ENCODE measurements around the gene ZEB1.
A peak's percentile ranks its signal among the peaks of the same experiment; 100 is the strongest.

Gene ZEB1

DNA sequence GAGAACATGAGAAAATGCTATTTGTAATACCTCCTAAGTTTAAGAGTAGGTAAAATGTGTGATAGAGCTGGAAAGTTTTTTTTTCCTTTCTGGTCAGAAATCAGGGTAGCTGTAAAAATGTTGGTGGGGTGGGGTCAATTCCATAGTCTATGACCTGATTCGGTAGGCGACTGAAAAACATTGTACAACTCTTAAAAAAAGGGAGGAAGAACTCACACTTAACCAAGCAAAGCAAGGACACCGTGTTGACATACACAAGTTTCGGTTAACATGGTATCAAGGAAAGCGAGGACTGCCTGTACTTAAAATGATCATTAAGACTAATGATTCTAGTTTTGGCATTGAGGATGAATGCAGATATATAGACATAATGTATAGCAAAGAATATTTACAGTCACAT, 1.8 kb upstream of the ZEB1 start:
- no peak for DNase-seq (ENCODE audit: low spot score)
- Histone ChIP-seq H3K9me3 (ENCODE audit: severe bottlenecking) (no peaks in the 10 kb centered on the region), H3K36me3 (ENCODE audit: low read depth) (no peaks in the 10 kb centered on the region), H3K27ac (ENCODE audit: poor library complexity, severe bottlenecking) (no peak overlapping the region), H3K27me3 (ENCODE audit: insufficient read depth, poor library complexity, severe bottlenecking) (peaks cover 23% of the 10 kb centered on the region), H3K4me1 (ENCODE audit: insufficient read depth, poor library complexity, severe bottlenecking) (peaks cover 8% of the 10 kb centered on the region), H3K4me3 (ENCODE audit: severe bottlenecking) (no peak overlapping the region)
- ATAC-seq (ENCODE audit: low read depth): no peak
- TF ChIP-seq, protein P1, sequence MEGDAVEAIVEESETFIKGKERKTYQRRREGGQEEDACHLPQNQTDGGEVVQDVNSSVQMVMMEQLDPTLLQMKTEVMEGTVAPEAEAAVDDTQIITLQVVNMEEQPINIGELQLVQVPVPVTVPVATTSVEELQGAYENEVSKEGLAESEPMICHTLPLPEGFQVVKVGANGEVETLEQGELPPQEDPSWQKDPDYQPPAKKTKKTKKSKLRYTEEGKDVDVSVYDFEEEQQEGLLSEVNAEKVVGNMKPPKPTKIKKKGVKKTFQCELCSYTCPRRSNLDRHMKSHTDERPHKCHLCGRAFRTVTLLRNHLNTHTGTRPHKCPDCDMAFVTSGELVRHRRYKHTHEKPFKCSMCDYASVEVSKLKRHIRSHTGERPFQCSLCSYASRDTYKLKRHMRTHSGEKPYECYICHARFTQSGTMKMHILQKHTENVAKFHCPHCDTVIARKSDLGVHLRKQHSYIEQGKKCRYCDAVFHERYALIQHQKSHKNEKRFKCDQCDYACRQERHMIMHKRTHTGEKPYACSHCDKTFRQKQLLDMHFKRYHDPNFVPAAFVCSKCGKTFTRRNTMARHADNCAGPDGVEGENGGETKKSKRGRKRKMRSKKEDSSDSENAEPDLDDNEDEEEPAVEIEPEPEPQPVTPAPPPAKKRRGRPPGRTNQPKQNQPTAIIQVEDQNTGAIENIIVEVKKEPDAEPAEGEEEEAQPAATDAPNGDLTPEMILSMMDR (IDR thresholded peaks at IDR 0.05; ENCODE audit: poor library complexity, severe bottlenecking): no peak

DNA sequence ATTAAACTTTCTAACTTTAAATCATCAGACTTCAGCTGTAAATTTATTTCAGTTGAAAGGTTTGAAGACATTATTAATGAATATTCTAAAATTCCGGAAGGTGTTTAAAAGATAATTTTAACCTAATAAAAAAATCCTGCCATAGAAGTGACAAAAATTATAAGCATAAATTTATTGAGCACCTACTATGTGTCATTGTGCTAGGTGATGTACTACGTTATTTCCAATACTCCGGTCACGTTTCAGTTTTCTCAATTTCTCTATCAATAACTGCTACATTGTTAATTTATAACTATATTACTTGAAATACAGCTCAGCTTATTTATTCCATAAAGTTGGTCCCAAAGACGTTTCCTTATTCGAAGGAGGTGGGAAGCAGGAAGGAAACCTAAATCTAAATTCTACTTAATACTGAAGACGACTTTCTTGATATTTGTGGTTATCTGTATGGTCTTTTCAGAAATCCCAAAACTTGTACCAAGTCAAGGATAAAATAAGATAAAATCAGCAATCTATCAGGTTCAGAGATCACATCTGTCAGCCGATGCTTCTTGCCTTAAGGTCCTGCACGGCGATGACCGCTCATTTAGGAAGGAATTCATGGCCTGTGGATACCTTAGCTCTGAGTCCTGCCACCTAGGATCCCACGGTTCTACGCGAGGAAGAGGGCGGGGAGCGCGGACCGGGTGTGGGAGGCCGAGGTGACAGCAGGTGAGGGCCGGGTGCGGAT, 1.2 kb upstream of the ZEB1 start:
- H3K36me3 ChIP-seq (ENCODE audit: low read depth): no peaks in the 10 kb centered on the region
- DNase-seq (ENCODE audit: low spot score): no peak
- no peaks in the 10 kb centered on the region for H3K9me3 ChIP-seq (ENCODE audit: severe bottlenecking)
- TF ChIP-seq, protein P1 (IDR thresholded peaks at IDR 0.05; ENCODE audit: poor library complexity, severe bottlenecking): no peak
- peaks cover 26% of the 10 kb centered on the region for H3K27me3 ChIP-seq (ENCODE audit: insufficient read depth, poor library complexity, severe bottlenecking)
- ATAC-seq (ENCODE audit: low read depth): no peak; the same call in 2 of the 3 replicates
- peak overlapping the region; percentile 96 for H3K4me3 ChIP-seq (ENCODE audit: severe bottlenecking)
- H3K27ac ChIP-seq (ENCODE audit: poor library complexity, severe bottlenecking): peak overlapping the region; percentile 63
- peaks cover 8% of the 10 kb centered on the region for H3K4me1 ChIP-seq (ENCODE audit: insufficient read depth, poor library complexity, severe bottlenecking)

DNA sequence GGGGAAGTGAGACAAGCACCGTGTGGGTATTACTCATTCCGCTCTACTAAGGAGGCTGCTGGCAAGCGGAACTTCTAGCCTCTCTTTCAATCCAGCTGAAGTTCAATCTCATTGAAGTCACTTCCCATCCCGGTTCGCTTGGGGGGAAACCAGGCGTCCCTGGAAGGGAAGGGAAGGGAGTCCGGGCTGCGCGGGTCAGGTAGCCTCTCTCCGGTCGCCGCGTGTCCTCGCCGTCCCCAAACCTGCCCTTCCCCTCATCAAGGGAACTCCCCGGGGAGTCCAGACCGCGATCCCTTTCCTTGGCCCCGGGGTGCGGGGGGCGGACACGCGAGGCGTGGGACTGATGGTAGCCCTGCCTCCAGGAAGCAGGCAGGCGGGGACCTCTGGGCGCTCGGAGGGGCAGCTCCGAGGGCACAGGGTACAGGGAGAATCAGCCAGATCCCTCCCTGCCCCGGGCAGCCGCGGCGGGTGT, 598 bp upstream of the ZEB1 start:
- H3K27ac ChIP-seq (ENCODE audit: poor library complexity, severe bottlenecking): peak overlapping the region; percentile 63
- TF ChIP-seq, protein P1 (IDR thresholded peaks at IDR 0.05; ENCODE audit: poor library complexity, severe bottlenecking): no peak
- no peaks in the 10 kb centered on the region for H3K36me3 ChIP-seq (ENCODE audit: low read depth)
- peaks cover 30% of the 10 kb centered on the region for H3K27me3 ChIP-seq (ENCODE audit: insufficient read depth, poor library complexity, severe bottlenecking)
- H3K9me3 ChIP-seq (ENCODE audit: severe bottlenecking): no peaks in the 10 kb centered on the region
- DNase-seq (ENCODE audit: low spot score) (no peak), ATAC-seq (ENCODE audit: low read depth) (peak; percentile 62)
- peaks cover 8% of the 10 kb centered on the region for H3K4me1 ChIP-seq (ENCODE audit: insufficient read depth, poor library complexity, severe bottlenecking)
- peak overlapping the region; percentile 96 for H3K4me3 ChIP-seq (ENCODE audit: severe bottlenecking)

DNA sequence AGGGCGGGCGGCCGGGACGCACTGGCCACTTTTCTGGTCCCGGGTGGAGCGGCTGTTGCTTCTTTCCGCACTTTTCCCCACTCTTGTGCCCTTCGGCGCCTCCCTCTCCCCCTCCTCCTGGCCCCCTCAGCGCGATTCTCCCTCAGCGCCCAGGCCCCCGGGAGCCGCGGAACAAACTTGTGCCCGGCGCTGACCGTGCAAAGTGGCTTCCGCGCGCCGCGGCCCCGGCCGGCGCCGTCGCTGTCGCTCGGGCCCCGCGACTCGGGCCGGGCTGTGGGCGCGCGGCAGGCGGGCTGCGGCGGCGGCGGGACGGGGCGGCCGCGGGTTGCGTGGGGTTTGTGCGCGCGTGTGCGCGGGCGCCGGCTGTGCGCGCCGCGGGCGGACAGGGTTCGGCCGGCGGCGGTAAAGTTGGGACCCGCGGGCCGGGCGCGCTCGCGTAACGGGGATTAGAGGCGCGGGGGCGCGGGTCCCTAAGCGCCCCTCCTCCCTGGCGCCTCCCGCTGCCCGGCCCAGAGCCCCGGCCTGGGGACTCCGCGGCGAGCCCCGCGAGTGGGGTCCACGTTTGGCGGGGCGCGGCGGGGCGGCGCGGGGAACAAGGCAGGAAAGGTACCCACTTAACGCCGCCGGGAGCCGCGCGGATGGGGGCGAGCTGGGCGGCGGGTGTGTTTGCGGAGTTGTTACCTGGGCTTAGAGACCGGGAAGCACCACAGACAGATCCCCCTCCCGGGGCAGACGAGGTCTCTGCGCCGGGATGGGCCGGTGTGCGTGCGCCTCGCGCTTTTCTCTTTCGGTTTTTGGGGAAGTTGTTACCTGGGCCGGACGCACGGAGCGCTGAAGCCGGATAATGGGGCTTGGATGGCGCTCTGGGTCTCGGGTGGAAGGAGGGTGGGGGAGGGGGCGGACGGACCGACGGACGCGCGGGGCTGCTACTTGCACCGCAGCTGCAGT, 860 bp downstream of the ZEB1 start:
- no peaks in the 10 kb centered on the region for H3K36me3 ChIP-seq (ENCODE audit: low read depth)
- H3K27ac ChIP-seq (ENCODE audit: poor library complexity, severe bottlenecking): no peak overlapping the region
- H3K9me3 ChIP-seq (ENCODE audit: severe bottlenecking): no peaks in the 10 kb centered on the region
- TF ChIP-seq, protein P1 (IDR thresholded peaks at IDR 0.05; ENCODE audit: poor library complexity, severe bottlenecking): no peak
- ATAC-seq (ENCODE audit: low read depth) (peak; percentile 8; the same call in 2 of the 3 replicates), DNase-seq (ENCODE audit: low spot score) (no peak)
- peaks cover 44% of the 10 kb centered on the region for H3K27me3 ChIP-seq (ENCODE audit: insufficient read depth, poor library complexity, severe bottlenecking)
- H3K4me3 ChIP-seq (ENCODE audit: severe bottlenecking): peak overlapping the region; percentile 96
- H3K4me1 ChIP-seq (ENCODE audit: insufficient read depth, poor library complexity, severe bottlenecking): peaks cover 8% of the 10 kb centered on the region

Measured in RWPE2 (cell line).